NCI-H748 treated with DMSO at 0.1 percent for 48 hours (cell line): ENCODE measurements around the gene TSPAN4.
A peak's percentile ranks its signal among the peaks of the same experiment; 100 is the strongest.

ENCODE experiments used
- DNase-seq: peaks from one replicate; lab custom pipeline; 2025; lab: John Stamatoyannopoulos, UW

The TSPAN4 gene

GRCh38 chr11:824292-824880 lies 18.3 kb upstream of the TSPAN4 start:
- DNase-seq, result peak; percentile 29

GRCh38 chr11:824942-825341 lies 17.7 kb upstream of the TSPAN4 start:
- DNase-seq, result no peak

GRCh38 chr11:825366-826226 lies 17.1 kb upstream of the TSPAN4 start:
- no peak for DNase-seq

GRCh38 chr11:826227-826621 lies 16.4 kb upstream of the TSPAN4 start:
- DNase-seq, result no peak

GRCh38 chr11:826836-827145 lies 15.9 kb upstream of the TSPAN4 start:
- no peak for DNase-seq

GRCh38 chr11:827146-827896 lies 15.3 kb upstream of the TSPAN4 start:
- no peak for DNase-seq

- no peak for DNase-seq
Observed at GRCh38 chr11:827897-828192, 14.8 kb upstream of the TSPAN4 start, which contains the start of gene CRACR2B. Gene CRACR2B (plus strand): TSS chr11:827919. CDS start chr11:828608, 689 bp downstream.

GRCh38 chr11:828506-829175 lies 14.0 kb upstream of the TSPAN4 start:
- DNase-seq, result no peak

GRCh38 chr11:829176-829846 lies 13.3 kb upstream of the TSPAN4 start:
- no peak for DNase-seq

GRCh38 chr11:829847-830294 lies 12.8 kb upstream of the TSPAN4 start:
- DNase-seq, result no peak

- DNase-seq, result peak; percentile 83
Observed at GRCh38 chr11:830295-831117, 12.1 kb upstream of the TSPAN4 start.

- no peak for DNase-seq
Observed at GRCh38 chr11:831118-831864, 11.4 kb upstream of the TSPAN4 start.

GRCh38 chr11:831961-832528 lies 10.6 kb upstream of the TSPAN4 start:
- no peak for DNase-seq

- DNase-seq, result peak; percentile 22
Observed at GRCh38 chr11:832529-833113, 10.0 kb upstream of the TSPAN4 start, which contains the start of gene CD151. Gene CD151 (plus strand): TSS chr11:832952. CDS start chr11:836070, 3,118 bp downstream.

- no peak for DNase-seq
Observed at GRCh38 chr11:833114-833791, 9.4 kb upstream of the TSPAN4 start.

GRCh38 chr11:833849-834311 lies 8.8 kb upstream of the TSPAN4 start:
- no peak for DNase-seq

- no peak for DNase-seq
Observed at GRCh38 chr11:834371-835316, 8.0 kb upstream of the TSPAN4 start.

GRCh38 chr11:836274-836673 lies 6.4 kb upstream of the TSPAN4 start:
- no peak for DNase-seq
